HepG2 (cell line): ENCODE results near the gene CBLN3. TPM values are rescaled to one million over a fixed set of nuclear protein-coding genes. Genes with fewer than 3 reads are reported as not detected.

Experiments
- ELF1 ChIP-seq: sonication (generic); formaldehyde crosslinking; IDR thresholded peaks from 2 replicates; pipeline ENCODE4 v1.4.0; 2020; ENCODE audit warnings: missing genetic modification reagents
- HINFP ChIP-seq: sonication (generic); formaldehyde crosslinking; IDR thresholded peaks from 2 replicates; pipeline ENCODE4 v1.4.0; 2020; ENCODE audit warnings: low read depth, mild to moderate bottlenecking, missing genetic modification reagents
- HNF4A ChIP-seq: sonication (generic); formaldehyde crosslinking; IDR thresholded peaks from 2 replicates; pipeline ENCODE4 v1.4.0; 2020; ENCODE audit warnings: missing genetic modification reagents
- IRX3 ChIP-seq: sonication (generic); formaldehyde crosslinking; IDR thresholded peaks from 2 replicates; pipeline ENCODE4 v1.8.1; 2023; ENCODE audit warnings: mild to moderate bottlenecking, low read depth, missing genetic modification reagents, borderline replicate concordance
- LBX2 ChIP-seq: sonication (generic); formaldehyde crosslinking; IDR thresholded peaks from 2 replicates; pipeline ENCODE4 v1.5.0; 2020; ENCODE audit warnings: missing genetic modification reagents, mild to moderate bottlenecking, borderline replicate concordance
- LCORL ChIP-seq, 2 experiments: fragments of 450-650 bp in 1 of 2; sonication (generic) in 1 of 2; formaldehyde crosslinking in 1 of 2; IDR thresholded peaks; 2 replicates each; pipeline versions ENCODE4 v1.5.0 to v1.6.1; 2017 to 2020; ENCODE audit warnings: antibody characterized with exemption in 1 of 2, missing genetic modification reagents in 1 of 2
- MAX ChIP-seq: IDR thresholded peaks from 2 replicates; pipeline ENCODE4 v1.6.1; 2012; ENCODE audit warnings: inconsistent platforms
- NR1H2 ChIP-seq: sonication (generic); formaldehyde crosslinking; IDR thresholded peaks from 2 replicates; pipeline ENCODE4 v1.8.1; 2022; ENCODE audit warnings: low read depth, missing genetic modification reagents, borderline replicate concordance
- RARA ChIP-seq: IDR thresholded peaks from 2 replicates; pipeline ENCODE4 v1.6.1; 2016; ENCODE audit warnings: missing genetic modification reagents, missing compliant biosample characterization
- SALL2 ChIP-seq: sonication (generic); formaldehyde crosslinking; IDR thresholded peaks from 2 replicates; pipeline ENCODE4 v1.8.1; 2023; ENCODE audit warnings: mild to moderate bottlenecking, missing genetic modification reagents, inconsistent platforms
- TP53 ChIP-seq: sonication (generic); formaldehyde crosslinking; conservative IDR thresholded peaks from 2 replicates; pipeline ENCODE4 v1.4.0; 2020; ENCODE audit warnings: missing genetic modification reagents
- TRAFD1 ChIP-seq: sonication (generic); formaldehyde crosslinking; IDR thresholded peaks from 2 replicates; pipeline ENCODE4 v1.5.1; 2020; ENCODE audit warnings: missing genetic modification reagents, mild to moderate bottlenecking, borderline replicate concordance
- U2AF2 ChIP-seq: fragments of 200-400 bp; formaldehyde crosslinking; IDR thresholded peaks from 2 replicates; pipeline ENCODE4 v1.6.1; 2017; ENCODE audit warnings: low read depth, mild to moderate bottlenecking, low read length
- YEATS2 ChIP-seq: sonication (generic); formaldehyde crosslinking; IDR thresholded peaks from 2 replicates; pipeline ENCODE4 v1.4.0; 2020; ENCODE audit warnings: missing genetic modification reagents, borderline replicate concordance
- ZFP62 ChIP-seq: sonication (generic); formaldehyde crosslinking; IDR thresholded peaks from 2 replicates; pipeline ENCODE4 v1.4.0; 2020; ENCODE audit warnings: missing genetic modification reagents
- ZMAT5 ChIP-seq: sonication (generic); formaldehyde crosslinking; IDR thresholded peaks from 2 replicates; pipeline ENCODE4 v1.5.0; 2020; ENCODE audit warnings: mild to moderate bottlenecking, low read depth, missing genetic modification reagents, borderline replicate concordance
- ZNF225 ChIP-seq: sonication (generic); formaldehyde crosslinking; IDR thresholded peaks from 2 replicates; pipeline ENCODE4 v1.4.0; 2020; ENCODE audit warnings: mild to moderate bottlenecking, missing genetic modification reagents
- ZNF552 ChIP-seq: sonication (generic); formaldehyde crosslinking; IDR thresholded peaks from 2 replicates; pipeline ENCODE4 v1.9.0; 2022; ENCODE audit warnings: missing genetic modification reagents, mild to moderate bottlenecking, borderline replicate concordance
- ZNF574 ChIP-seq: sonication (generic); formaldehyde crosslinking; IDR thresholded peaks from 2 replicates; pipeline ENCODE4 v1.4.0; 2020; ENCODE audit warnings: missing genetic modification reagents
- ZSCAN5A ChIP-seq: sonication (generic); formaldehyde crosslinking; IDR thresholded peaks from 2 replicates; pipeline ENCODE4 v1.8.0; 2022; ENCODE audit warnings: mild to moderate bottlenecking, missing genetic modification reagents, borderline replicate concordance
- polyA plus RNA-seq, 8 experiments: library from polyadenylated mRNA; depleted of rRNA in 3 of 8; stranded (reverse) in 7 of 8; unstranded in 1 of 8; fragments of >200 nt; fragmentation: Illumina TruSeq in 4 of 8; extraction: Trizol in 4 of 8; gene quantifications; 2 replicates each; pipeline versions ENCODE4 v1.2.1 to v1.2.3, GENCODE V29; 2011 to 2016; ENCODE audit warnings: low read depth in 4 of 8, missing spikeins in 1 of 8, mixed read lengths in 1 of 8; ENCODE audit not compliant: insufficient read depth in 1 of 8
- total RNA-seq, 5 experiments: library from RNA; depleted of rRNA; stranded (reverse); fragments of >200 nt; fragmentation: Illumina TruSeq; extraction: Trizol; gene quantifications; 2 replicates each; pipeline ENCODE4 v1.2.3, GENCODE V29; 2016; ENCODE audit warnings: low read depth in 1 of 5

CBLN3 gene
- total and polyA plus RNA-seq, 2 of the 13 experiments (the other 11 are each of a cell fraction or from before 2014, with no cell fraction given): 0.66 to 0.98 TPM

GRCh38 chr14:24426912-24427536, 2.4 kb downstream of the CBLN3 start (continued):
- TF ChIP-seq ZMAT5 (CRISPR knock-in tag): no peak
- TF ChIP-seq ZFP62 (CRISPR knock-in tag): no peak
- no peak for TF ChIP-seq NR1H2 (CRISPR knock-in tag)
- TF ChIP-seq LBX2 (CRISPR knock-in tag): peak; percentile 71; the same call in 1 of the 2 replicates
- TF ChIP-seq TRAFD1: no peak; the same call in 1 of the 2 replicates
- TF ChIP-seq ZNF574 (CRISPR knock-in tag): peak; percentile 64
- TF ChIP-seq ZNF552: no peak; the same call in 1 of the 2 replicates
- TF ChIP-seq SALL2 (CRISPR knock-in tag): no peak
- TF ChIP-seq MAX: no peak
- peak; percentile 61; the same call in 1 of the 2 replicates for TF ChIP-seq YEATS2
- TF ChIP-seq ZSCAN5A (CRISPR knock-in tag): no peak
- peak; percentile 86; the same call in 1 of the 2 replicates for TF ChIP-seq HINFP (CRISPR knock-in tag)
- TF ChIP-seq IRX3 (CRISPR knock-in tag): 0 out of 2 replicates have a peak, but pooled peaks have one; percentile 13
- TF ChIP-seq LCORL (IDR thresholded peaks at IDR 0.05): 0 out of 2 replicates have a peak, but pooled peaks have one; percentile 18
- peak; percentile 95 for TF ChIP-seq LCORL (CRISPR knock-in tag; IDR thresholded peaks at IDR 0.05)
- TF ChIP-seq HNF4A (CRISPR knock-in tag): peak; percentile 98
- peak; percentile 62 for TF ChIP-seq RARA
- no peak for TF ChIP-seq ELF1 (CRISPR knock-in tag)
- peak; percentile 81 for TF ChIP-seq ZNF225 (CRISPR knock-in tag)
- no peak for TF ChIP-seq U2AF2
- TF ChIP-seq TP53 (CRISPR knock-in tag): no peak
